GM18858 (cell line): ENCODE data around the gene TSPAN13.
"Not testable (repeated sequence)": the region's sequence is repeated elsewhere in the genome, so short reads cannot be mapped to it uniquely, and the experiment has no call there.

ENCODE experiments used
- ATAC-seq: cut with Tn5 transposase; IDR thresholded peaks from one replicate; pipeline ENCODE4 v1.9.1; 2021; ENCODE audit not compliant: unreplicated experiment

Gene TSPAN13

GRCh38 chr7:16740623-16740953 is 13.0 kb upstream of the TSPAN13 start:
- no peak for ATAC-seq

DNA sequence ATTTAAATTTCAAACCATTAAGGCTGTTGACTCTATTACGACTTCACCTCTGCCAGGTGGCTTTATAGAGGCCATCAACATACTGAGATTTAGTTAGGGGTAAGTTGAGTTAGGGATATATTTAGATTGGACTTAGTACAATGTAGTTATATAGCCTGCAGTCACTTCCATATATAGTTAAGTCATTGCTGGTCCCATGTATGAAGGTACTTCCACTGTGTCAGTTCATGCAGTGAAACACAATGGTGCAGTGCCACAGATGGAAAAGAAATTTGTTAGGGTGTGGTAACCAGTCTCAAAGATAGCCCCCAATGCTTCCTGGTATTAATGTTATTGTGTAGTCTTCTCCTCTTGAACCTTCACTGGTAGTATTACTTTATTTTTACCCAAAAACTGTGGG is 12.6 kb upstream of the TSPAN13 start:
- no peak for ATAC-seq

DNA sequence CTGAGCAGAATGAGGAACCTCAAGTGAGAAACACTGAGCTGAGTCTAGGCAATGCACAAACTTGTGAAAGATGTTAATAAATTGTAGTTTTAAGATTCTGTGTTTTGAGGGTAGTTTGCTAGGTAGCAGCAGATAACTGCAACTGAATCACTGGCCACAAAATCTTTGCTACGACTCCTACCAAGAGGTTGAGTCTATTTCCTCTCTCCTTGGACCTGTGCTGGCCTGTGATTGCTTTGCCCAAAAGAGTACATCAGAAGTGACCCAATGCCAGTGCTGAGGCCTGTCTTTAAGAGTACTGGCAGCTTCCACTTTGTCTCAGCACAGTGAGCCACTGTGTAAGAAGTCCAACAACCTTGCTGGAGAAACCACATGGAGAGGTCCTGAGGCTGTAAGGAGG is 11.9 kb upstream of the TSPAN13 start:
- no peak for ATAC-seq

GRCh38 chr7:16742547-16742946 is 11.0 kb upstream of the TSPAN13 start:
- no peak for ATAC-seq

DNA sequence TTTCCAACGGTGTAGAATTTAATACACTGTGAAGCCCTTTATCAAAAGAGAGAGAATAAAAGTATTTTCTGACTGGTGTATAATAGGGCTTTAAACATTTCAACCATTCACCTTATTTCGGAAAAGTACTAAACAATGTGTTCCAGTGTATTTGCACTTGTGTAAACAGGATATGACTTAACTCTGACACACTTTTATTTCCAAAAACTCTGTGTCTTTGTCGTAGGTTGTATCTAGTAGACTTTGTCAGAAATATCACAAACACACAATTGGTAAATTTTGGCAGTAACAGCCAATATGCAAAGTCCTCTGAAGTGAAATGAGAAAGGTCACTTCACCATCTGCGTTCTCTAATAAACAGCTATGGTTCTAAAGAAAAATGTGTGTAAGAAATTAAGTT is 10.3 kb upstream of the TSPAN13 start:
- ATAC-seq: no peak

- no peak for ATAC-seq
These were observed 8.9 kb upstream of the TSPAN13 start for GRCh38 chr7:16744518-16745250.

DNA sequence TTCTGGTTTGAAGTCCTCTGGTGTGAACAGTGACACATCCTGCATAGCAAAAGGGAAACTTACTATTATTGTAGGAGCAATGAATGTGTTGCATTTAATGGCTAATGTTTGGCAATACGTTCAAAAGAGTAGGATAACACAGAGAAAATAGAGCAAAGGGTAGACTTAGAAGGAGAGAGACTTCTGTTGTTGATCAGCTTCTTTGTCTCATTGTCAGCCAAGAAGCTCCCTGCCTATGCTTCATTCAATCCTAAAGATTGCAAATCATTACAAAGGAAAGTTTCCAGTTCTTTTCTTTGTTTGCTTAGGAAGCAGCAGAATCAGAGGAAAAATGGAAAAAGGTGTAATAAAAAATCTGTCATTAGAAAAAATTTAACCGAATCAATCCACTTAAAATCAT is 7.9 kb upstream of the TSPAN13 start:
- no peak for ATAC-seq

DNA sequence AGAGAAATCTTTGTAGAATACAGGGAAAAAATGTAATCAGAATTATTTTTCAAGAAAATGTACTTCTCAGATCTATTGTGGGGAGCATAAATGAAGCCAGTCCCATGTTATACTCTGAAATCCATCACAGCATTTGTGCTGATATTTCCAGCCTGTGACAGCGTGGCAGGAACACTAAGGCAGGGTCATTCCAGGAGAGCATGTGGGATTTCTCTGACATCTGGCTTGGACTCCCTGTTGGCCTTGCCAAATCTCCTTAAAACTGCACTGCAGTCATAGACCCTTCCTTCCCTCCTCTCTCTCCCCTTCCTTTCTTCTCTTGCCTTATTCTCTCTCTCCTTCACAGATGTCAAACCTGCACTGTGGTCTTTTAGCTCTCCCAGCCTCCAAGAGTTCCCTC is 6.5 kb upstream of the TSPAN13 start:
- no peak for ATAC-seq

GRCh38 chr7:16753932-16754855 is 639 bp downstream of the TSPAN13 start:
- ATAC-seq: no peak

GRCh38 chr7:16754856-16755317 is 1.3 kb downstream of the TSPAN13 start:
- no peak for ATAC-seq

DNA sequence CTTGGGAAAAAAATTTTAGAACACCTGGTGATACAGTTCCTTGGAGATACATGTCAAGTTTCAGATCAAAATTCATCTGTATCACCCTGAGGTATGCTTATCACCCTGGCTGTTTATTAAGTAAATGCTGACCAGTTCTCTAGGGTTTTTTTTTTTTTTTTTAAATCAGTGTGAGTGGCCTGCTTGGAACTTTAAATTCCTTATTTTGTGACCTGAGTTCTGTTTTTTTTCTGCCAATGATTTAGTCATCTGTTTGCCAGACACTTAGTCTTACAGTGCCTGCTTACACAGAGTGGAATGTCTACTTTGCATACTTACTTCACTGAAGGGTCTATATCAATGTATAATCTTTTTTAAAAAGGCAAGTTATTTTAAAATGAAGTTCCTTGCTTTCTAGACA is 1.8 kb downstream of the TSPAN13 start:
- no peak for ATAC-seq

- ATAC-seq: no peak
These were observed 4.5 kb downstream of the TSPAN13 start for GRCh38 chr7:16758036-16758435.

DNA sequence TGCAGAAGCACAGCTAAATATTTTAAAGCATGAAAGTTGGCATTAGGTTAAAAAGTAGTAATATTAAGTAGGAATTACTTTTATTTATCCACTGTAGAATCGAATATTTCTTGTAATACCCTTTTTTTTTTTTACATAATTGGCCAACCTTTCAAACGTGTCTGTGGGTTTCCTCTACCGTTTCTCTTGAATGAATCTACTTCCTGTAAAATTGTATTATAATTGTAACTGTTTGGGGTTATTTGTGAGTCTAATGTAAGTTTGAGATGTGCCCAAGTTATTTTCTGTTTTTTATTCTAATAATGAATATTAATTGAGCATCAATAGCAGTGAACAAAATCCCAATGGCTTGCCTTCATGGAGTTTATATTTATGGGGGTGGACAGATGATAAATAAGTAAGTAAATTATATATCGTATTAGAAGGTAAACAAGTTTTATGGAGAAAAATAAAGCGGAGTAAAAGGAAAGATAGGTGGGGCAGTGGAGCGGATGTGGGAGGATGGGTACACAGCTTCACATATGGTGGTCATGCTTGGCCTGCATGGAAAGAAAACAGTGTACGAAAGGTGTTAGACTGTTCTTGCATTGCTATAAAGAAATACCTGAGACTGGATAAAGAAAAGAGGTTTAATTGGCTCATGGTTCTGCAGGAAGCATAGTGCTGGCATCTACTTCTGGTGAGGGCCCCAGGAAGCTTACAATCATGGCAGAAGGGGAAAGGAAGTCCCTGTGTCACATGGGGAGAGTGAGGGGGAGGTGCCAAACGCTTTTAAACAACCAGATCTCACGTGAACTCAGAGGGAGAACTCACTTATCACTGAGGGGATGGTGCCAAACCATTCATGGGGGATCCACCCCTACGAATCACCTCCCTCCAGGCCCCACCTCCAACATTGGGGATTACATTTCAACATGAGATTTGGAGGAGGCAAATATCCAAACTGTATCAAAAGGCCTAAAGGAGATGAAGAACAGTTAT is 5.4 kb downstream of the TSPAN13 start:
- no peak for ATAC-seq

GRCh38 chr7:16759840-16760239 is 6.3 kb downstream of the TSPAN13 start:
- no peak for ATAC-seq

GRCh38 chr7:16762177-16762576 is 8.6 kb downstream of the TSPAN13 start:
- no peak for ATAC-seq

GRCh38 chr7:16764942-16765341 is 11.4 kb downstream of the TSPAN13 start:
- no peak for ATAC-seq

- ATAC-seq: no peak
These were observed 11.9 kb downstream of the TSPAN13 start for GRCh38 chr7:16765436-16765859.

GRCh38 chr7:16769994-16770393 is 16.4 kb downstream of the TSPAN13 start:
- ATAC-seq: not testable (repeated sequence)

DNA sequence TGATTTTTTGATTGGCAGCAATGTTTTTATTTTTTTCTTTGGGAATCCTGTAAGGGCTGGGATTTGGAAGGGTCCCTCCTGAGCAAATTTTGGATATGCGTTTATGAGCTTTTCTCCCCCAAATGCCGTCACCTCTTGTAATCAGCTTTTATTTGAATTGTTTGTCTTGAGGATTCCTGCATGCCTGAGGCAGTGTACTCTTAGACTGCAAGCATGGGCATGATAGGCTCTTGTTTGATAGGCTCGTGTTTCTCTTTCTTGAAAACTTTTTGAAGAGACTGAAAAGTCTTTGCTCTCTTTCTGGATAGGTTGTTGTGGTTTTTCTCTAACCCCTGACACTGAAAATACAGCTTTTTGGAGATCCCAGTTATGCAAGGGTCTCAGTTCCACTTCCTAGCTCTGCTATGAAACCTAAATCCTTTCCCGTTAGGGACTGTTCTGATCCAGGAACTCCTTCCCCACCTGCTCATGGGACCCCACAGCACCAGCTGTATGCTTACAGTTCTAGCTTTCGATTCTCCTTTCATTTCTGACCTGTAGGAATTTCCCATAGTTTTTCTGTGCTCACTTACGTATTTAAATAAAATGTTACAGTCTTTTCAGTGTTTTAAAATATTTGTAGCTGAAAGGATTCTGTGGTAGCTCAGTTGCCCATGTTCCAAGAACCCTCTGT is 17.2 kb downstream of the TSPAN13 start:
- no peak for ATAC-seq

DNA sequence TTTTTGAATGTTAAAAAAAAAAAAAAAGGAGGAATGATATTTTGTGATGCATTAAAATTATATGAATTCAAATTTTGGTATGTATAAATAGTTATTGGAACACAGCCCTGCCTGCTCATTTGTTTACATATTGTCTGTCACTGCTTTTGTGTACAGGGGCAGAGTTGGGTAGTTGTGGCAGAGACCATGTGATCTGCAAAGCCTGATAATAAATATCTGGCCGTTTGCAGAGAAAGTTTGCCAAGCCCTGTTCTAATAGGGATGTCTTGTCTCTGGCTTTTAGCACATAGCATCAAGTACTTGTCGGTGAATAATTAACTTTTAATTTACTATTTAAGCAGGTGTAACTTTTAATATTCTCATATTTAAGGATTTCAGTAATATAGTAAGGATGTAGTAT is 19.8 kb downstream of the TSPAN13 start:
- no peak for ATAC-seq
